Fibroblast of lung (primary cell): Measurements from ENCODE around the gene DLG2.

Experiments used
- CTCF ChIP-seq, 2 donors: IDR thresholded peaks in 1 of 2; conservative IDR thresholded peaks in 1 of 2; 1 replicate in 1 of 2; 2 replicates in 1 of 2; pipeline ENCODE4 v1.5.1; 2011 to 2012; ENCODE audit warnings: low read length in 2 of 2, control low read depth in 1 of 2, inconsistent platforms in 1 of 2, low read depth in 1 of 2, mild to moderate bottlenecking in 1 of 2
- EZH2 ChIP-seq: IDR thresholded peaks from 2 replicates; pipeline ENCODE4 v1.5.1; 2012; ENCODE audit warnings: low read length, control low read depth, mild to moderate bottlenecking; ENCODE audit errors: missing control alignments

- TF ChIP-seq CTCF (conservative IDR thresholded peaks at IDR 0.05 in 1 of 2, IDR thresholded peaks at IDR 0.05 in 1 of 2; ENCODE audit: low read depth in 1 of 2, low read length in 2 of 2) = no peak
- TF ChIP-seq EZH2 = no peak
These were observed 1.7 kb upstream of the DLG2 start for GRCh38 chr11:85628771-85629341.
